ES-I3 (cell line): ENCODE measurements around the gene PPIE.

ENCODE experiments used
- H3K36me3 ChIP-seq: 2 replicates; pipeline ENCODE4 v1.6.1; 2013; ENCODE audit warnings: mild to moderate bottlenecking, low read length, control low read depth, moderate library complexity; ENCODE audit not compliant: insufficient read depth
- H3K4me1 ChIP-seq: 2 replicates; pipeline ENCODE4 v1.6.1; 2013; ENCODE audit warnings: mild to moderate bottlenecking, control low read depth, low read length; ENCODE audit not compliant: insufficient read depth
- H3K9ac ChIP-seq: 2 replicates; pipeline ENCODE4 v1.6.1; 2013; ENCODE audit warnings: low read depth, mild to moderate bottlenecking, low read length, moderate library complexity
- H3K9me3 ChIP-seq: 2 replicates; pipeline ENCODE4 v1.6.1; 2013; ENCODE audit warnings: mild to moderate bottlenecking, low read length, moderate library complexity; ENCODE audit not compliant: control insufficient read depth, insufficient read depth

The PPIE gene

DNA sequence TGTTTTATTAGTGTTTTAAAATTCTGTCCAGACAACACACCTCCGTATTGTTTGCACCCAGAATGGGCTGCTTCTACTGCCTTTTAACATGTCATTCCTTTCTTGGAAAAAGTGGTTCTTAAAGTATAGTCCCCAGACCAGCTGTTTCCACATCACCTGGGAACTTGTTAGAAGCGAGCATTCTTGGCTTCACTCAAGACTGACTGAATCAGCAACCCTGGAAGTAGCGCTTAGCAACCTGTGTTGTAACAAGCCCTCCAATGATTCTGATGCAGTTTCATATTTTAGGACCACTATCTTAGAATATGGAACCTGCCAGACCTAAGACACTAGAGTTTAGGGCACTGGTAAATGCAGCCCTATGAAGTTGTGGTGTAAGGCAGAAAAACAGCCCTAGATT lies 6.0 kb upstream of the PPIE start:
- no peaks in the 10 kb centered on the region for H3K9me3 ChIP-seq

DNA sequence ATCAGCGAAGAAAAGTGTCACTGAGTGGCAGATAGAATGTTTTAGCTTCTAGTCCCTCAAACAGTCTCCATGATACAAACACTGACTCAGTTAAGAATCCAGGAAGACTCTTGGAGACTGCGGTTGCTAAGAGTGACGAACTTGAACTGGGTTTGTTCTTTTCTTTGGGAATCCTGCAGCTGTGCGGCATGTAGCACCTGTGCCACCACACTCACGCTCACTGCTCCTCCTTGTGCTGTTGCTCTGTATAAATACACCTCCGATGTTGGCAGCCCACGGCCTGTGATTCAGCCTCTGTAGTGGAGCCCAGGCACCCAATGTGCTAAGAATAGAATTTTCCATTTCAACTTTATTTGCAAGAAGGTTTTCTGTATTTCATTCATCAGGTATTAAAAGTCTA lies 5.5 kb upstream of the PPIE start:
- H3K4me1 ChIP-seq: no peaks in the 10 kb centered on the region
- H3K9me3 ChIP-seq: no peaks in the 10 kb centered on the region
- H3K9ac ChIP-seq: no peak overlapping the region
- H3K36me3 ChIP-seq: no peaks in the 10 kb centered on the region

More for the DNA sequence above, 6.0 kb upstream of the PPIE start:
- Histone ChIP-seq H3K9ac (no peak overlapping the region), H3K36me3 (no peaks in the 10 kb centered on the region), H3K4me1 (no peaks in the 10 kb centered on the region)

DNA sequence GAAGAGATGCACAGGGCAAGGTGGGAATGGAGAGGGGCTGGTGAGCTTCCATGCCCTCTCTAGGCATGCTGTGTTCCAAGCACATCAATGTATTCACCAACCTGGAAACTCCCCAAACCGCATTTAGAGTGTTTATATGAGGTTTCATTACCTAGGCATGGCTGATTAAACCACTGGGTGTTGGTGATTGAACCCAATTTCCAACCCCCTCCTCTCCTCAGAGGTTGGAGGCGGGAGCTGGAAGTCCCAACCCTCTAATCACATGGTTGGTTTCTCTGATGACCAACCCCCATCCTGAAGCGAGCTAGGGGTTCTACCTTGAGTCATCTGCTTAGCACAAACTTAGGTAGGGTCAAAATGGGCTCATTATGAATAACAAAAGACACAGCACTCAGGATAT lies 3.0 kb upstream of the PPIE start:
- H3K9me3 ChIP-seq: no peaks in the 10 kb centered on the region
- no peak overlapping the region for H3K9ac ChIP-seq
- no peaks in the 10 kb centered on the region for H3K36me3 ChIP-seq
- no peaks in the 10 kb centered on the region for H3K4me1 ChIP-seq

DNA sequence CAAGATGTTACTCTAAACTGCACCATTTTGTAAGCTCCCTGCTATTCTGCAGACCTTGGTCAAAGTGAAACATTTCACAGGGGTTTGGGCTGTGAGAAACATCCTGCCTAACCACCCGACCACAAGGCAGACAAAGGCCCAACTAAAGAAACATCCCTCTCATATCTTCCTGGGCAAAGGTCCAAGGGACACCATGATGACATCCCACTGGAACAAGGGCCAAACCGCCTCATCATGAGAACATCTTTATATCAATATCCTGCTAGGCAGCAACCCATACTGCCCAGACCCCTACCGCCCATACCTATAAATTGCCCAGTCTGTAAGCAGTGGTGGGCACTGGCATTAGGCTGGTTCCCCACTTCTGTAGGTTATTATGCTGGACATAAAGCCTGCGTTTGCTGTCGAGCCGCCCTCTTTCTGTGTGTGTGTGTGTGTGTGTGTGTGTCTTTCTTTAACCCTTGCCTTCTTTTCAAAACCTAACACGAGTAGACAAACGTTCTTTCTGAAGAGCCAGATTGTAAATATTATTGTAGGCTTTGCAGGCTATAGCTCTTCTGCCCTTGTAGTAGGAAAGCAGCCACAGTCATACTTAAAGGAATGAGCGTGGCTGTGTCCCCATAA lies 1.0 kb upstream of the PPIE start:
- Histone ChIP-seq H3K9ac (no peak overlapping the region), H3K9me3 (no peaks in the 10 kb centered on the region)

DNA sequence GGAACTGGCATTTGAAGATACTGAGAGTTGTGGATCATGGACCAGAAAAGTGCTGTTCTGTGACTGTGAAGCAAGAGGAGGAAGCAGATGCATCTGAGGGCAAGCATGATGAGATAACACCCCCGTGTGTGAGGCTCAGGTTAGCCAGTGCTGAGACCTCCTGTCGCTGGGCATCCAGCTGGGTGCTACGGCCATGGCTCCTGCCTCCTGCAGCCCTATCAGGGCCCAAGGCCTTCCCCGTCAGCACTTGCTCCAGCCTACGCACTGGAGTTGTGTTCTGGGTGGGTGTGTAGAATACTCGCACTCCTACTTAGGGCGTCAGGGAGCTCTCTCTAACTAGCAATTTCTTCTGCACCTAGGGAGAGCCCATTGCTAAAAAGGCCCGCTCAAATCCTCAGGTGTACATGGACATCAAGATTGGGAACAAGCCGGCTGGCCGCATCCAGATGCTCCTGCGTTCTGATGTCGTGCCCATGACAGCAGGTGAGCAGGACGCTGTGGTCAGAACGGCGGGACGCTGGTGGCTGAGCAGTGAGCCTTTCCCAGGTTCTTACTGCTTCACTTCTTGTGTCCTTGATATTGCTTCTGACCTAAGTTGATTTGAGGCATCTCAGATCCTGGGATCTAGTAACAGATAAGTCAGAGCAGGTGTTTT lies 6.5 kb downstream of the PPIE start:
- H3K4me1 ChIP-seq: no peaks in the 10 kb centered on the region
- H3K9me3 ChIP-seq: no peaks in the 10 kb centered on the region
- H3K9ac ChIP-seq: no peak overlapping the region
- peaks cover 16% of the 10 kb centered on the region for H3K36me3 ChIP-seq

More for the DNA sequence above, 1.0 kb upstream of the PPIE start:
- no peaks in the 10 kb centered on the region for H3K4me1 ChIP-seq
- H3K36me3 ChIP-seq: no peaks in the 10 kb centered on the region; the same call in 1 of the 2 replicates

DNA sequence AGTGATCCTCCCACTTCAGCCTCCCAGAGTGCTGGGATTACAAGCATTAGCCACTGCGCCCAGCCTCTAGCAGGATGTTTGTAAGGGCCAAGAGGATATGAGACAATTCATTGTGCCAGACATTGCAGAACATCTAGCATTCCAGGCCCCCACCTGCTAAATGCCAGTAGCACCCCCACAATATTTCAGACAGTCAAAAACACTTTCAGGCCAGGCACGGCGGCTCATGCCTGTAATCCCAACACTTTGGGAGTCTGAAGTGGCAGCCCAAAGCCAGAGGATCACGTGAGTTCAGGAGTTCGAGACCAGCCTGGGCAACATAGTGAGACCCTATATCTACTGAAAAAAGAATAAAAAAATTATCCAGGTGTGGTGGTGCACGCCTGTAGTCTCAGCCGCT lies 12.9 kb downstream of the PPIE start:
- no peak overlapping the region for H3K9ac ChIP-seq
- peaks cover 17% of the 10 kb centered on the region; the same call in 1 of the 2 replicates for H3K36me3 ChIP-seq
- no peaks in the 10 kb centered on the region for H3K4me1 ChIP-seq
- no peaks in the 10 kb centered on the region for H3K9me3 ChIP-seq

DNA sequence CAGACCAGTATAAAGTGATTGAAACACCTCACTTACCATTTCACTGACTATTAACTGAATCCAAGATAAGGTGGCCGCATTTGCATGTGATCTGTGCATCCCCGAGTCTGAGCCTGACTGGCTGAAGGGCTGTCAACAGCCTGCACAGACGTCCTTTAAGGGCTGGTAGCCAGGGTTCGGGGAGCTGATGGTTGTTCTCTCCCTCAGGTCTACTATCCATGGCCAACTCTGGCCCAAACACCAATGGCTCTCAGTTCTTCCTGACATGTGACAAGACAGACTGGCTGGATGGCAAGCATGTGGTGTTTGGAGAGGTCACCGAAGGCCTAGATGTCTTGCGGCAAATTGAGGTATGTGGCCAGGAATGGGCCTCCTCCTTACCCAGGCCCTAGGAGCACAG lies 14.0 kb downstream of the PPIE start:
- H3K9ac ChIP-seq: no peak overlapping the region
- H3K4me1 ChIP-seq: no peaks in the 10 kb centered on the region
- no peaks in the 10 kb centered on the region for H3K9me3 ChIP-seq
- H3K36me3 ChIP-seq: peaks cover 17% of the 10 kb centered on the region; the same call in 1 of the 2 replicates

DNA sequence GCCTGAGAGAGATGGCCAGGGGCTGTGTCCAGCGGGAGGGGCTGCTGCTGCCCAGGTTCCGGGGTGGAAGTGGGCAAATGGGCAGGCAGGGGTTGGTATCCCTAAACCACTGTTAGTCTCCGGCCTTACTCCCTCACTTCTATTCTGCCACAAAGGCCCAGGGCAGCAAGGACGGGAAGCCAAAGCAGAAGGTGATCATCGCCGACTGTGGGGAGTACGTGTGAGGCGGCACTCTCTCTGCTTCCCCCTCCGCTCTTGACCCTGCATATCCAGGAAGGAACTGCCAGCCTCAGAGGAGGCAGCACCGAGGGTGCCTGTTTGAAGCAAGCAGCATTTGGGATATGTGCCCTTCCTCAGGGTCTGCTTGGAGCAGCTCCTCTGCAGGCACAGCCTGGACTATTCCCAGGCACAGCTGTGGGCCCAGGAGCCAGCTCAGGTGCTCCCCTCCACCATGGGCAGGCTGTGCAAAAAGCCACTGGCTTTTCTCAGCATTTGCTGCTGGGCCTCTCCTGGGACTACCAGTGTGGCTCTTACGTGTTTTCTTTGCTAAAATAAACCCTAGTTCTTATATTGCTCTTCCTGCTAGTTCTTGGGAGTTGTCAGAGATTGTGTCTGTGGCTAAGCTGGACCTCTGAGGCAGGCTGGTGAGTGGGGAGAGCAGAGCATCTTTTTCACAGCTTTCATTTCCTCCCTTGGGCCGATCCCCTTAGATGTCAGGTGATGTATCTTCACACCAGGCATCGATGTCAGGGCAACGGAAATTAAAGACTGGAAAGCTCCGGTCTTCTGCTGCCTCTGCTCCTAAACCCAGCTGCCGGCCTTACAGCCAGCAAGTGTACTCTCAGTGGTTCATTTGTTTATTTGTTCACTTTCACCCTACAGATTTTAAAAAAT lies 14.7 kb downstream of the PPIE start:
- Histone ChIP-seq H3K9me3 (no peaks in the 10 kb centered on the region), H3K4me1 (no peaks in the 10 kb centered on the region), H3K36me3 (peaks cover 17% of the 10 kb centered on the region; the same call in 1 of the 2 replicates), H3K9ac (no peak overlapping the region)

DNA sequence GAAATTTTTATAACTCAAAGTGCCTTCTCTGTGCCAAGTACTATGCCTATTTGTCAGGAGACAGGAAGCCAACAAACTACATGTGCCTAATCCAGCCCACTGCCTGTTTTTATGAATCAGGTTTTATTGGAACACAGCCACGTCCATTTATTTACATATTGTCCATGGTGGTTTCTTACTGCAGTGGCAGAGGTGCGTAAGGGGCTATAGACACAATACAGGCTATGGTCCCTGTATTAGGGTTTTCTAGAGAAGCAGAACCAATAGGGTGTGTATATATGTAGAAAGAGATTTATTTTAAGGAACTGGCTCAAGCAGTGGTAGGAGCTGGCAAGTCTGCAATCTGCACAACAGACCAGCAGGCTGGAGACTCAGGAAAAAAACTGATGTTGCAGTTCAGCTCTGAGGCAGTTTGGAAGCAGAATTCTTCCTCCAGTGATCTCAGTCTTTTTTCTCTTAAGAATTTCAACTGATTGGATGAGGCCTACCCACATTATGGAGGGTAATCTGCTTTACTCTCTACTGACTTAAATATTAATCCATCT lies 15.4 kb downstream of the PPIE start:
- Histone ChIP-seq H3K9ac (no peak overlapping the region), H3K9me3 (no peaks in the 10 kb centered on the region), H3K4me1 (no peaks in the 10 kb centered on the region), H3K36me3 (peaks cover 14% of the 10 kb centered on the region; the same call in 1 of the 2 replicates)

DNA sequence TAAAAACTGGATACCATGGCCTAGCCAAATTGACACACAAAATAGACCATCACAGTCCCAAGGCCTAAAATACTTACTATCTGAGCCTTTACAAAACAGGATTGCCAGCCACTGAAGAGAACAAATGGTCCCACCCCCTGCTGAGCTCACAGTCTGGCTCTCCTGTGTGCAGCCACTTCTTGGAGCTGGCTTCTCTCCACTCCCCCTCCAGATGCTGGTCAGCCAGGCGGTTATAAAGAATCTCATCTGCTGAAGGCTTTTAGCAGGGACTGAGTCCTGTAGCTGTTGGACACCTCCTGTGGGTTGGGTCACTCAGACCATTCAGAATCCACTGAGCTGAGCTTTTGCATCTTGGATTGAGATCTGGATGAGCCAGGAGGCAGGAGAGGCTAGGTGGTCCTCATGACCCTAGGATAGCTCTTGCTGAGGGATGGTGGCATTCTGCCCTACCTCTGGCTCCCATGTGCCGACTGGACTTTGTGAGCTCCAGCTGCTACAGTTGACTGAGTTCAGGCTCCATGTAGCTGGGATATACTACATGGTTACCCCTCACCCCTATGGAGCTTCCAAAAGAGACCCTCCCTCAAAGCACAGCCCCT lies 16.3 kb downstream of the PPIE start:
- Histone ChIP-seq H3K36me3 (peaks cover 14% of the 10 kb centered on the region; the same call in 1 of the 2 replicates), H3K4me1 (no peaks in the 10 kb centered on the region), H3K9me3 (no peaks in the 10 kb centered on the region), H3K9ac (no peak overlapping the region)

DNA sequence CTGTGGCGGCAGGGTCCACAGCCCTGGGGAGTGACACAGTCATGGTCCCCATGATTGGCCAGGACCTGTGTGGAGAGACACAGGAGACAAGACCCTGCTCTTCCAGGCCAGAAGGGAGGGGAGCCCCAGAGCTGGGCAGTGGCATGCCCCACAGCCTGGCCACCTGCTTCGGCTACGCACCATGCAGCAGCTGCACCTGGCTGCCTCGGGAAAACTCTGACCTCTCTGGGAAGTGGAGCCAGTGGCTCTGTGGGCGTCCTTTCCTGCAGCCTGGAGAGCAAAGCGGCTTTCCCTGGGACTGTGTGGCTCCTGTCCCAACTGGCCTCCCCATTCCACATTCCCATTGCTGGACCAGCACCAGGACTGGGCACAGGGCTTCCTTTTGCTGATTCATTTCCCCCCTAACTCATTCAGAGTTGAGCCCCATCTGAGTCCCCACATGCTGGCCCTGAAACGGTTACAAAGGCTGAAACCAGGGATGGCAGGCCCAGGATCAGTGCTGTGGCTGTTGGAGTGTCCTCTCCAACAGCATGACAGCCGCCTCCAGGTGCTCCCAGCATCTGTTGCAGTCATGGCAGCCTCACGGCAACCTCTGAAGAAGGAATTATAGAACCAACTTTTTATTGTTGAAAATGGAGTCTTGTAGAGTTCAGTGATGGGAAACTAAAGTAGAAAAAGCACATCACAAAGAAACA lies 17.4 kb downstream of the PPIE start:
- no peak overlapping the region for H3K9ac ChIP-seq
- no peaks in the 10 kb centered on the region for H3K4me1 ChIP-seq
- H3K36me3 ChIP-seq: peaks cover 9% of the 10 kb centered on the region; the same call in 1 of the 2 replicates
- H3K9me3 ChIP-seq: no peaks in the 10 kb centered on the region

DNA sequence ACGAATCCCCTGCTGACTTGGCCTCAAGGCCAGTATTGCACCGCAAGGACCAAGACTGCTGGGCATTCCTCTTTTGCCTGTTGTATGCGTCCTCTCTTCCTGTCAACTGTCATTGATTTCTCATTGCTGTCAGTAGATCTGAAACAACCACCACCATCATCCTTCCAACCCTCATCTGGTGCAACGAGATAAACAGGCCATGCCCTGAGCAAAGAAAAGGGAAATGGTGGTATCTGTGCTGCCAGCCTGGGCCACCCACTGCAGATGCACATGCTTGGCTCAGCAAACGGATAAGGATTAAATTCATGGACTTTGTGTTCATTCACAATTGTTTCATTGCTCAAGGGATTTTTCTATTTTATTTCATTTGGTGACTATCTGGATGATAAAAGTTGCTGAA lies 18.8 kb downstream of the PPIE start:
- Histone ChIP-seq H3K36me3 (peaks cover 9% of the 10 kb centered on the region; the same call in 1 of the 2 replicates), H3K9me3 (no peaks in the 10 kb centered on the region), H3K9ac (no peak overlapping the region), H3K4me1 (no peaks in the 10 kb centered on the region)

DNA sequence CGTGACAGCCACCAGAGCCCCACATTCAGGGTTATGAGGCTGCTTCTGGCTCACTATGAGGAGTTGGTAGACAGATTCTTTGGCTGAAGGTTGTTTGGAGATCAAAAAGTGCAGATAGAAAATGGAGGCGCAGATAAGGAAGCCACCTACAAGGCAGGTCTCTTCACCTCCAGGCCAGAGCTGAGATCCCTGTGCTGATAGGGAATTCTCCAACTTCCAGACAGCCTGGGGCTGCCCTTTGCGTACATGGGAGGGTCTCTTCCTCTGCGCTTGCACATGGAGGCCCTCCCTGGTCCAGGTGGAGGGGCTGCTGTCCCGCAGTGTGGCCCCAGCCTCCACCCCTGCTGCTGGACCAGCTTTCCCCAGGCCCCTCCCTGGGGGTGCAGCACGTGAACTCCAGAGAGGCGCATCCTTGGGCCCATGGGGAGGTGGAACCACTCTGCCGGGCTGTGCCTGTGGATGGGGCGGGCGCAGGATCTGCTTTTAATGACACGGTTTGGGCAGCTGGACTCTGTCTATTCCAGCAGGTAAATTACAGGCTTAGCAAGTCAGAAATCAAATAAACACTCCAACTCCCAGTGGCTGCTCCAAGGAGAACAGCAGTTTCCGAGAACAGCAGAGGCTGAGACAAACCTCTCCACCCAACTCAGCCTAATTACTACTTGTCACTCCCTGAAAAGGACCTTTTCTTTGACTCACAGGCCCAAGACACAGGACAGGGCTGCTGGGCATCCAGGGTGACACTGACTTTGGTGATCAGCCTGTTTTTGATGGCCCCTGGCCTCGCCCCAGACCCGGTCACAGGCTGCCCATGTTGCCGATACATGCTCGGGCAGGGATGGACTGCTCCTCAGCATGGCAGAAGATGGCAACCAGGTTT lies 20.1 kb downstream of the PPIE start:
- H3K9ac ChIP-seq: no peak overlapping the region
- peaks cover under 1% of the 10 kb centered on the region; the same call in 1 of the 2 replicates for H3K36me3 ChIP-seq
- H3K4me1 ChIP-seq: no peaks in the 10 kb centered on the region
- no peaks in the 10 kb centered on the region for H3K9me3 ChIP-seq
